CD8-positive, alpha-beta memory T cell (primary cell): ENCODE data around the gene CREBRF. TPM values are rescaled to one million over a fixed set of nuclear protein-coding genes. Genes with fewer than 3 reads are reported as not detected.
A peak's percentile ranks its signal among the peaks of the same experiment; 100 is the strongest.

ENCODE experiments used
- CTCF ChIA-PET: fragments of 350-600 bp; sonication (Branson Sonifier 250); formaldehyde crosslinking; loops from one replicate; lab custom pipeline; 2021; ENCODE audit warnings: antibody characterized with exemption; lab: Charles Lee
- POLR2A ChIA-PET: fragments of 350-600 bp; sonication (Branson Sonifier 250); formaldehyde crosslinking; loops from one replicate; lab custom pipeline; 2021; ENCODE audit warnings: antibody characterized with exemption; lab: Charles Lee
- DNase-seq, 5 donors: peaks; one replicate each; pipeline versions ENCODE4 v3.0.0 to v3.0.0-alpha.2; 2020 to 2022; ENCODE audit warnings: mixed read lengths in 1 of 5
- H3K27ac ChIP-seq: one replicate; pipeline ENCODE4 v1.7.0; 2013; ENCODE audit warnings: low read depth, mild to moderate bottlenecking, low read length, moderate library complexity
- H3K27me3 ChIP-seq: 2 replicates; pipeline ENCODE4 v1.7.0; 2013; ENCODE audit warnings: low read length, mild to moderate bottlenecking; ENCODE audit not compliant: insufficient read depth, poor library complexity, severe bottlenecking
- H3K36me3 ChIP-seq: 2 replicates; pipeline ENCODE4 v1.7.0; 2013; ENCODE audit warnings: mild to moderate bottlenecking, low read length, moderate library complexity; ENCODE audit not compliant: insufficient read depth
- H3K4me1 ChIP-seq: 2 replicates; pipeline ENCODE4 v1.7.0; 2013; ENCODE audit warnings: mild to moderate bottlenecking, low read length, moderate library complexity; ENCODE audit not compliant: insufficient read depth
- H3K4me3 ChIP-seq: 2 replicates; pipeline ENCODE4 v1.7.0; 2013; ENCODE audit warnings: mild to moderate bottlenecking, low read length
- H3K9me3 ChIP-seq: 2 replicates; pipeline ENCODE4 v1.7.0; 2013; ENCODE audit warnings: mild to moderate bottlenecking, low read length
- H3K27ac Mint-ChIP-seq, 8 donors: one replicate each; pipeline ENCODE4 v1.8.0; 2020 to 2021; ENCODE audit warnings: mixed read lengths in 8 of 8, mild to moderate bottlenecking in 6 of 8, inconsistent platforms in 3 of 8, moderate library complexity in 3 of 8
- H3K27me3 Mint-ChIP-seq, 2 donors: one replicate each; pipeline ENCODE4 v1.8.0; 2020 to 2021; ENCODE audit warnings: mixed read lengths in 2 of 2, mild to moderate bottlenecking in 1 of 2, moderate library complexity in 1 of 2
- H3K36me3 Mint-ChIP-seq, 3 donors: one replicate each; pipeline ENCODE4 v1.8.0; 2020 to 2021; ENCODE audit warnings: mixed read lengths in 3 of 3, inconsistent platforms in 1 of 3, mild to moderate bottlenecking in 1 of 3
- H3K4me1 Mint-ChIP-seq, 3 donors: one replicate each; pipeline ENCODE4 v1.8.0; 2020 to 2021; ENCODE audit warnings: mixed read lengths in 3 of 3, inconsistent platforms in 1 of 3, mild to moderate bottlenecking in 1 of 3
- H3K4me3 Mint-ChIP-seq, 7 donors: one replicate each; pipeline ENCODE4 v1.8.0; 2020 to 2021; ENCODE audit warnings: mixed read lengths in 7 of 7, mild to moderate bottlenecking in 6 of 7, moderate library complexity in 4 of 7, inconsistent platforms in 2 of 7
- H3K9me3 Mint-ChIP-seq, 5 donors: one replicate each; pipeline ENCODE4 v1.8.0; 2020 to 2022; ENCODE audit warnings: mixed read lengths in 5 of 5, mild to moderate bottlenecking in 3 of 5, moderate library complexity in 2 of 5, inconsistent platforms in 1 of 5
- polyA plus RNA-seq: library from polyadenylated mRNA; unstranded; fragments of 300-500 nt; fragmentation: Illumina TruSeq; gene quantifications from one replicate; pipeline ENCODE4 v1.2.3, GENCODE V29; 2021
- total RNA-seq, 2 experiments: library from RNA; stranded (reverse); gene quantifications; one replicate each; pipeline ENCODE4 v1.2.3, GENCODE V29; 2021

The CREBRF gene
- total and polyA plus RNA-seq, 3 experiments from 2014 or later: 14.3 to 61.0 (median 14.9) TPM

DNA sequence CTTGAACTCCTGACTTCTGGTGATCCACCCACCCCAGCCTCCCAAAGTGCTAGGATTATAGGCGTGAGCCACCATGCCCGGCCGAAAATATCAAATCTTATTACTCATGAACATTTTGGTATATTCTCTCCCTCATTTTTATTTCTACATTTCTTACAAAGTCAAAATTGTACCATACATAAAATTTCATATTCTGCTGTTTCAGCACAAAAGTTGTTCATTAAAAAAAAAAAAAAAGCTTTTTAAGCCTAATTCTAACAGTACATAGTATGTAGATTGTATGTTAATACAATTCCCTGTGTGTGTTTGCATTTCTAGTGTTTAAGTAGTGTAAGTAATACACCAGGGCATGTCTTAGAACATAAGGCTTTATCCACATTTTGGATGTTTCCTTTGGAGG lies 103.1 kb downstream of the CREBRF start:
- DNase-seq: no peak
- CTCF ChIA-PET: no interaction called here

DNA sequence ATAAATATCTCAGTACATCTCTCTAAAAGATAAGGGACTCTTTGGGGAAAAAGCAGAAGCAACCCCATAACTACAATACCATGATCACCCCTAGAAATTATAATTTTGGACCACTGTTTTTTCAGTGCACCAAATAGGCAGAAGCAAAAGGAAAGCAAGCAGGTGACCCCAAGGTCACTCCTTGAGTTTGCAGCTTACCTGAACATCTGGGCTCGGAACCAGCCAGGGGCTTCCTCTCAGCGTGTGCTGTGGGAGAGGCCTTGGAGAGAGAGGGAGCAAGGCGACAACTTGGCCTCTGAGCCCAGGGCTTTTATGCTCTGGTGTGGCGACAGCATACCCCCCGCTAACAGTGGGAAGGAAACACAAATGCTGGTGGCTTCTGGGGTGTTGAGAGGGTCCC lies 105.0 kb downstream of the CREBRF start:
- Mint-ChIP-seq H3K4me3 (no peak overlapping the region), H3K27me3 (peaks cover 0 to 1% of the 10 kb centered on the region in 2 donors), H3K36me3 (peaks cover 5 to 77% (median 18%) of the 10 kb centered on the region in 3 donors), H3K27ac (no peak overlapping the region), H3K9me3 (no peaks in the 10 kb centered on the region), H3K4me1 (no peaks in the 10 kb centered on the region)
- Histone ChIP-seq H3K27me3 (no peaks in the 10 kb centered on the region), H3K27ac (no peak overlapping the region), H3K36me3 (peaks cover 20% of the 10 kb centered on the region), H3K9me3 (no peaks in the 10 kb centered on the region), H3K4me3 (no peak overlapping the region), H3K4me1 (no peaks in the 10 kb centered on the region)
- no peak for DNase-seq
- POLR2A ChIA-PET: no interaction called here
- CTCF ChIA-PET: no interaction called here

More for the DNA sequence above, 103.1 kb downstream of the CREBRF start:
- Histone ChIP-seq H3K27ac (no peak overlapping the region), H3K4me1 (no peaks in the 10 kb centered on the region), H3K36me3 (peaks cover 25% of the 10 kb centered on the region), H3K9me3 (no peaks in the 10 kb centered on the region), H3K4me3 (no peak overlapping the region), H3K27me3 (no peaks in the 10 kb centered on the region)
- H3K27me3 Mint-ChIP-seq: peaks cover 0 to 1% of the 10 kb centered on the region in 2 donors
- no peaks in the 10 kb centered on the region for H3K4me1 Mint-ChIP-seq
- POLR2A ChIA-PET: no interaction called here
- no peaks in the 10 kb centered on the region for H3K9me3 Mint-ChIP-seq
- H3K36me3 Mint-ChIP-seq: peaks cover 5 to 84% (median 19%) of the 10 kb centered on the region in 3 donors
- H3K4me3 Mint-ChIP-seq: no peak overlapping the region
- H3K27ac Mint-ChIP-seq: no peak overlapping the region

DNA sequence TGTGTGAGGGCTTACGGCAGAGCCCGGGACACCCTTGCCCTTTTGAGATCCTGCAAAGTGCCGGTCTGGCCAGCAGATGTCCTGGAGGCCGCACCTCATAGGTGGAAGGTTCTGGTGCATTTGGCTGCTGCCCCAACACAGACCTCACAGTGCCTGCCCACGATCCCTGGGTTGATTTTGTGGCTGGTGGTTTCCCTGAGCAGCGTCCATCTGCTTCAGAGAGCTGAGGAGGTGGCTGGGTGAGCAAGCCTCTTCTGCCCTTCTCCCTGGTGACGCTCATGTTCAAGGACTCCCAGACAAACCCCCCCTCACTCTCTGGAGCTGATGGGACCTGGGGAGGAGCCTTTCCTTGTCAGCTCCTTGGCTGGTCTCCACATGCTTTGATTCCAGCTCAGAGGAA lies 107.1 kb downstream of the CREBRF start:
- ChIA-PET POLR2A (no interaction called here), CTCF (no interaction called here)
- Histone ChIP-seq H3K27me3 (no peaks in the 10 kb centered on the region), H3K36me3 (peaks cover 19% of the 10 kb centered on the region), H3K4me1 (no peaks in the 10 kb centered on the region), H3K4me3 (no peak overlapping the region), H3K27ac (no peak overlapping the region), H3K9me3 (no peaks in the 10 kb centered on the region)
- peaks cover 0 to 1% of the 10 kb centered on the region in 2 donors for H3K27me3 Mint-ChIP-seq
- no peaks in the 10 kb centered on the region for H3K9me3 Mint-ChIP-seq
- H3K36me3 Mint-ChIP-seq: peaks cover 5 to 61% (median 18%) of the 10 kb centered on the region in 3 donors
- H3K27ac Mint-ChIP-seq: no peak overlapping the region
- H3K4me3 Mint-ChIP-seq: no peak overlapping the region
- no peaks in the 10 kb centered on the region for H3K4me1 Mint-ChIP-seq
- no peak for DNase-seq

DNA sequence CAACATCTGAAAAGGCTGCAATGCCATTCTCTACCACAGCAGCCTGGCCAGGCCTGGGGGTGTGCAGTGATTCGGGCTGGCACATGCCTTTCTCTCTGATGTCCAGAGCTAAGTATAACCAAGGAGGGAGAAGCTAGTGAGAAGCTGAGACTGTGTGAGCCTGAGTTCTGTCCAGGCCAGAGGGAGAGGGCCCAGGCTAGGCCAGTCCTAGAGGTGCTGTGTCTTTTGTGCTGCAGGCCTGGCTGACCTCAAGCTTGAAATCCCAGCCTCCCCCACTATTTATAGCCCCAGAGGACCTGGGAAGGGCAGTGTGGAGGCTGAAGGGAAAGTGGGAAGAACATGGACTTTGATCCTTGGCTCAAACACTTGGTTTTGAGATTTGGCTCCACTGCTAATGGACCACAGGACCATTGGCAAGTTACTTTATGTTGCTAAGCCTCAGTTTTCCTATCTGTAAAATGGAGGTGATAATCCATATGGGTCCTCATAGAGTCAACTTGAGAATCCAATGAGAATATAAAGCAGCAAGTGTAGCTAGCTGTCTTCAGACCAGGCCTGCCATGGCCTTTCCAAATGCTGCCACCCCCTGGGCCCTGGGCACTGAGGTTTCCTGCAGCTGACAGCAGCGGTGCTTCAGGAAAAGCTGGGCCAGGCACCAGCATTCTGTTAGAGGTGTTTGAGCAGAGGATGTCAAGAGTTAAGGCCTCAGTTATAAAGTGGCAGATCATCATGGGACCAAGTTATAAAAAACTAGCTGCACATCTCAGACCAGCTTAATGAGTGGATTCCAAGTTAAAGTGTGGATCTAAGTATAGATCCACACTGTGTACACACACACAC lies 109.2 kb downstream of the CREBRF start:
- Mint-ChIP-seq H3K27me3 (peaks cover 0 to 1% of the 10 kb centered on the region in 2 donors), H3K27ac (no peak overlapping the region)
- POLR2A ChIA-PET: interaction anchor here (0.6 kb wide), 1 partner anchor 9 kb away, joined by 3 read pairs; no protein-coding TSS in a partner anchor

DNA sequence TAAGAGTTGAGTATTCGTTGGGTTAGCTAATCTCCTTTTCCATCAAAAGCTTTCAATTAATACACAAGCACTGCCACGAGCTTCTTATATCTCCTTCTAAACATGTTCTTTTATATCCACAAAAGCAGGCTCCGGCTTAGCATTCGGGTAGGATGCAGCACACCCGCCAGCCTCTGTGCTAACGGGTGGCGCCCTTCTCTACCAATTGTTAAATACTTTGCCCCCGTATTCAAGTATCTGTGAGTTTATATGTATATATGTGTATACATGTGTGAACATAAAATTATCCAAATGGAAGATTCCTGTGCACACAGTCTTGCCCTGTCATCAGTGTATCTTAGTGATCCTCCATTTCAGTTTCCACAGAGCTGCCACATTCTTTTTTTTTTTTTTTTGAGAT lies 116.0 kb downstream of the CREBRF start:
- H3K4me1 Mint-ChIP-seq: no peaks in the 10 kb centered on the region
- no peaks in the 10 kb centered on the region for H3K4me1 ChIP-seq
- no peaks in the 10 kb centered on the region for H3K27me3 ChIP-seq
- no peaks in the 10 kb centered on the region for H3K36me3 ChIP-seq
- H3K27ac ChIP-seq: no peak overlapping the region
- no peak overlapping the region for H3K4me3 ChIP-seq
- POLR2A ChIA-PET: no interaction called here
- peaks cover 0 to 9% (median 0%) of the 10 kb centered on the region in 3 donors for H3K36me3 Mint-ChIP-seq
- CTCF ChIA-PET: no interaction called here
- H3K27ac Mint-ChIP-seq: no peak overlapping the region
- H3K4me3 Mint-ChIP-seq: no peak overlapping the region
- no peaks in the 10 kb centered on the region for H3K27me3 Mint-ChIP-seq
- no peak for DNase-seq
- H3K9me3 ChIP-seq: no peaks in the 10 kb centered on the region
- peaks cover 0 to 6% (median 2%) of the 10 kb centered on the region in 5 donors for H3K9me3 Mint-ChIP-seq

More for the DNA sequence above, 109.2 kb downstream of the CREBRF start:
- Histone ChIP-seq H3K4me3 (no peak overlapping the region), H3K4me1 (no peaks in the 10 kb centered on the region), H3K9me3 (no peaks in the 10 kb centered on the region), H3K27me3 (no peaks in the 10 kb centered on the region), H3K27ac (no peak overlapping the region), H3K36me3 (peaks cover 11% of the 10 kb centered on the region)
- no peak for DNase-seq
- H3K4me1 Mint-ChIP-seq: no peaks in the 10 kb centered on the region
- CTCF ChIA-PET: no interaction called here
- peaks cover 5 to 43% (median 13%) of the 10 kb centered on the region in 3 donors for H3K36me3 Mint-ChIP-seq
- peaks cover 0 to under 1% (median 0%) of the 10 kb centered on the region in 5 donors for H3K9me3 Mint-ChIP-seq
- no peak overlapping the region for H3K4me3 Mint-ChIP-seq

DNA sequence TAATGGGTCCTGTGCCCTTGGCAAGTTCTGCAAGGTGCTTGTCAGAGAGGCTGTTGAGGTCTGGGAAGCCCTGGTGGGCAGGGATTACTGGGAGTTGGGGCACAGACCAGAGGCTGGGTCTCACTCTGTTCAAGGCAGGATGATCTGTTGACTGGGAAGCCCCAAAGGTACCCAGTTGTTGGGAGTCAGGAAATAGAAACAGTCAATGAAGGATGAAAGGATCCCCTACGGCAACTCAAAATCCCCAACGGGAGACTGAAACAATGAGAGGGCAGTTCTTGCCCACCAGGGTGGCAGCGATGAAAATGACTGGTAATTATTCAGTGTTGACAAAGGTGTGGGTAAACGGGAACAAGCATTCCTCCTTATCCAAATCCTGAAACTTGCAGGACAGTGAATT lies 119.4 kb downstream of the CREBRF start:
- no peak overlapping the region for H3K27ac Mint-ChIP-seq

DNA sequence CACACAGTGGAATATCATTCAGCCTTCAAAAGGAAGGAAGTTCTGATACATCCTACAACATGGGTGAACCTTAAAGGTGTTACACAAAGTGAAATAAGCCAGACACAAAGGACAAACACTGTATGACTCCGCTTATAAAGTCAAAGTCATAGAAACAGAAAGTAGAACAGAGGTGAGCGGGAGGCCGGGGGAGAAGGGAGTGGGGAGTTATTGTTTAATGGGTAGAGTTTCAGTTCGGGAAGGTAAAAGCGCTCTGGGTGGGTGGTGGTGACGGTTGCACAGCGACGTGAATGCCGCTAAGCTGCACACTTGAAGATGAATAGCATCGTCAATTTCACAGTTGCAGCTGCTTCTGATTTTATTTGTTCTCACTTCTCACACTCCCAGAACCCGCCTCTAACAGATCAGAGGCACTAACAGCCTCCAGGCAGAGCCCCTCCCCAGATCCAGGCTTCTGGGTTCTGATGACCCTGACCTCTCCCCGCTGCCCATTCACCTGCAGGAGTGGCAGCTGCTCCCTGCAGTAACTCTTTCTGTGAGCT lies 122.3 kb downstream of the CREBRF start:
- Mint-ChIP-seq H3K36me3 (peaks cover 0 to 18% (median 1%) of the 10 kb centered on the region in 3 donors), H3K9me3 (peaks cover 0 to 7% (median 0%) of the 10 kb centered on the region in 5 donors), H3K27me3 (peaks cover 4% of the 10 kb centered on the region in 2 donors), H3K4me3 (peak overlapping the region in 3 of 7 donors; percentile 23 to 33 (median 28)), H3K4me1 (no peaks in the 10 kb centered on the region), H3K27ac (peak overlapping the region in 1 of 8 donors; percentile 38)
- Histone ChIP-seq H3K4me3 (no peak overlapping the region), H3K27ac (no peak overlapping the region), H3K4me1 (no peaks in the 10 kb centered on the region), H3K36me3 (no peaks in the 10 kb centered on the region), H3K27me3 (no peaks in the 10 kb centered on the region), H3K9me3 (no peaks in the 10 kb centered on the region)
- ChIA-PET POLR2A (no interaction called here), CTCF (no interaction called here)
- no peak for DNase-seq

More for the DNA sequence above, 119.4 kb downstream of the CREBRF start:
- CTCF ChIA-PET: no interaction called here
- H3K27me3 Mint-ChIP-seq: peaks cover 0 to 3% of the 10 kb centered on the region in 2 donors
- POLR2A ChIA-PET: no interaction called here
- H3K36me3 Mint-ChIP-seq: peaks cover 0 to 18% (median 1%) of the 10 kb centered on the region in 3 donors
- Histone ChIP-seq H3K36me3 (no peaks in the 10 kb centered on the region), H3K27me3 (no peaks in the 10 kb centered on the region), H3K27ac (no peak overlapping the region), H3K4me3 (no peak overlapping the region), H3K4me1 (no peaks in the 10 kb centered on the region), H3K9me3 (no peaks in the 10 kb centered on the region)
- no peak for DNase-seq
- no peaks in the 10 kb centered on the region for H3K4me1 Mint-ChIP-seq
- peaks cover 0 to 9% (median 4%) of the 10 kb centered on the region in 5 donors for H3K9me3 Mint-ChIP-seq
- H3K4me3 Mint-ChIP-seq: no peak overlapping the region

DNA sequence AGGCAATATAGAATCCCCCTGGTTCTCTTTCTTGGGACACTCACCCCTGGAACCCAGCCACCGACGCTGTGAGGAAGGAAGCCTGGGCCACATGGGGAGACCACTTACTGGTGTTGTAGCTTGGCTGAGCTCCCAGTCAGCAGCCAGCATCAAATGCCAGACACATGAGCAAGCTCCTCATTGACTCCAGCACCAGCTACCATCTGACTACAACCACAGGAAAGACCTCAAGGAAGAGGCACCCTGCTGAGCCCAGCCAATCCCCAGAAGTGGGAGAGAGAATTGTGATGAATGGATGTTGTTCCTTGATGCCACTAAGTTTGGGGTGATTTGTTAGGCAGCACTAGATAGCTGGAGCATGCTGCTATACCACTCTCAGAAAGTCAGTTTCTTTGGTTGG lies 124.2 kb downstream of the CREBRF start:
- H3K9me3 Mint-ChIP-seq: peaks cover 0 to 7% (median 0%) of the 10 kb centered on the region in 5 donors

More for the DNA sequence above, 124.2 kb downstream of the CREBRF start:
- Mint-ChIP-seq H3K27ac (no peak overlapping the region), H3K27me3 (peaks cover 4% of the 10 kb centered on the region in 2 donors), H3K4me1 (no peaks in the 10 kb centered on the region), H3K36me3 (peaks cover 0 to 18% (median 1%) of the 10 kb centered on the region in 3 donors), H3K4me3 (no peak overlapping the region)
- Histone ChIP-seq H3K36me3 (no peaks in the 10 kb centered on the region), H3K27ac (no peak overlapping the region), H3K4me1 (no peaks in the 10 kb centered on the region), H3K27me3 (no peaks in the 10 kb centered on the region), H3K4me3 (no peak overlapping the region), H3K9me3 (no peaks in the 10 kb centered on the region)
- DNase-seq: no peak
- CTCF ChIA-PET: no interaction called here
- POLR2A ChIA-PET: no interaction called here
